HepG2 (cell line): ENCODE data around the gene TDRD9.

Experiments
- CTCF ChIP-seq: sonication (generic); formaldehyde crosslinking; IDR thresholded peaks from 2 replicates; pipeline ENCODE4 v1.5.0; 2020; ENCODE audit warnings: mild to moderate bottlenecking, missing genetic modification reagents, moderate library complexity
- GZF1 ChIP-seq: sonication (generic); formaldehyde crosslinking; IDR thresholded peaks from 2 replicates; pipeline ENCODE4 v1.5.1; 2020; ENCODE audit warnings: mild to moderate bottlenecking, missing genetic modification reagents
- HOXA5 ChIP-seq: sonication (generic); formaldehyde crosslinking; IDR thresholded peaks from 2 replicates; pipeline ENCODE4 v1.4.0; 2020; ENCODE audit warnings: missing genetic modification reagents
- POLR2A ChIP-seq, 2 experiments: IDR thresholded peaks; 2 replicates each; pipeline ENCODE4 v1.6.1; 2011; ENCODE audit warnings: low read depth in 2 of 2, low read length in 2 of 2, mild to moderate bottlenecking in 1 of 2, moderate library complexity in 1 of 2; ENCODE audit not compliant: insufficient read depth in 1 of 2
- POLR2AphosphoS5 ChIP-seq: IDR thresholded peaks from 2 replicates; pipeline ENCODE4 v1.6.1; 2012; ENCODE audit warnings: low read depth, low read length
- ZBTB33 ChIP-seq: sonication (generic); formaldehyde crosslinking; IDR thresholded peaks from 2 replicates; pipeline ENCODE4 v1.4.0; 2020; ENCODE audit warnings: missing genetic modification reagents

GRCh38 chr14:104044016-104044415 is 115.8 kb downstream of the TDRD9 start:
- TF ChIP-seq HOXA5 (CRISPR knock-in tag) (no peak), GZF1 (no peak), ZBTB33 (no peak), CTCF (CRISPR knock-in tag) (no peak), POLR2AphosphoS5 (no peak), POLR2A (IDR thresholded peaks at IDR 0.05; ENCODE audit: insufficient read depth in 1 of 2, low read depth in 2 of 2, low read length in 2 of 2) (no peak)
